NCI-H526 treated with DMSO at 0.1 percent for 48 hours (cell line): ENCODE results near the gene CNTN2.

Experiments
- DNase-seq: peaks from one replicate; lab custom pipeline; 2025; lab: John Stamatoyannopoulos, UW

The CNTN2 gene

DNA sequence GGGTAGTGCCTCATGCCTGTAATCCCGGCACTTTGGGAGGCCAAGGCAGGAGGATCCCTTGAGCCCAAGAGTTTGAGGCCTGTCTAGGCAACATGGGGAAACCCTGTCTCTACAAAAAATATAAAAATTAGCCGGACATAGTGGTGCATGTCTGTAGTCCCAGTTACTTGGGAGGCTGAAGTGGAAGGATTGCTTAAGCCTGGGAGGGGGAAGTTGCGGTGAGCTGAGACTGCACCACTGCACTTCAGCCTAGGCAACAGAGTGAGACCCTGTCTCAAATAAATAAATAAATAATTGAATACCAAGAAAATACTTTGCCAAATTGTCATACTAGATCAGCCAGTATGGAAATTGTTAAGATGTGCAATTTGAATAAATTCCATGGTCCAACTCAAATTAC, 84.6 kb downstream of the CNTN2 start:
- no peak for DNase-seq
